Natural killer cell (primary cell): ENCODE measurements around the gene VAV1. TPM values are rescaled to one million over a fixed set of nuclear protein-coding genes. Genes with fewer than 3 reads are reported as not detected.
"Not testable (repeated sequence)": the region's sequence is repeated elsewhere in the genome, so short reads cannot be mapped to it uniquely, and the experiment has no call there.

ENCODE experiments used
- ATAC-seq, 3 donors: fragments of 150-1000 bp in 2 of 3; fragments of 200-7000 bp in 1 of 3; cut with Tn5 transposase; 1 replicate in 1 of 3; 2 replicates in 2 of 3; pipeline ENCODE4 v1.10.0; 2021; ENCODE audit warnings: mild to moderate bottlenecking in 2 of 3, moderate library complexity in 2 of 3
- DNase-seq, 2 donors: peaks; one replicate each; pipeline versions ENCODE4 v3.0.0 to v3.0.0-alpha.2; 2013 to 2021; ENCODE audit warnings: mixed read lengths in 1 of 2
- H3K27ac ChIP-seq: one replicate; pipeline ENCODE4 v1.5.1; 2013; ENCODE audit warnings: mild to moderate bottlenecking, low read length
- H3K27me3 ChIP-seq: one replicate; pipeline ENCODE4 v1.6.1; 2013; ENCODE audit warnings: low read length; ENCODE audit not compliant: control insufficient read depth, insufficient read depth
- H3K36me3 ChIP-seq: one replicate; pipeline ENCODE4 v1.6.1; 2013; ENCODE audit warnings: low read length; ENCODE audit not compliant: control insufficient read depth, insufficient read depth
- H3K4me1 ChIP-seq: one replicate; pipeline ENCODE4 v1.6.1; 2013; ENCODE audit warnings: low read length; ENCODE audit not compliant: control insufficient read depth, insufficient read depth
- H3K4me3 ChIP-seq: one replicate; pipeline ENCODE4 v1.5.1; 2013; ENCODE audit warnings: low read length
- H3K9me3 ChIP-seq: one replicate; pipeline ENCODE4 v1.6.1; 2013; ENCODE audit warnings: low read length; ENCODE audit not compliant: control insufficient read depth, insufficient read depth
- H3K27ac Mint-ChIP-seq, 2 donors: one replicate each; pipeline ENCODE4 v1.8.0; 2022; ENCODE audit warnings: mild to moderate bottlenecking in 2 of 2, mixed read lengths in 2 of 2, moderate library complexity in 1 of 2
- H3K27me3 Mint-ChIP-seq, 2 donors: one replicate each; pipeline ENCODE4 v1.8.0; 2022; ENCODE audit warnings: low read depth in 2 of 2, mixed read lengths in 2 of 2
- H3K36me3 Mint-ChIP-seq: one replicate; pipeline ENCODE4 v1.8.0; 2022; ENCODE audit warnings: mixed read lengths
- H3K4me1 Mint-ChIP-seq, 2 donors: one replicate each; pipeline ENCODE4 v1.8.0; 2022; ENCODE audit warnings: mixed read lengths in 2 of 2
- H3K4me3 Mint-ChIP-seq: one replicate; pipeline ENCODE4 v1.8.0; 2022; ENCODE audit warnings: mild to moderate bottlenecking, moderate library complexity, mixed read lengths
- H3K9me3 Mint-ChIP-seq, 2 donors: one replicate each; pipeline ENCODE4 v1.8.0; 2022; ENCODE audit warnings: mixed read lengths in 2 of 2
- WGBS: methylation state at CpG from one replicate; pipeline ENCODE4 v1.1.7; 2013; ENCODE audit warnings: missing lambda C conversion rate; ENCODE audit not compliant: insufficient coverage; 5-methylcytosine and 5-hydroxymethylcytosine counted together
- intact Hi-C: fragments of 100-400 bp; cut with micrococcal nuclease; formaldehyde crosslinking; loops from one replicate; pipeline ENCODE4 v1.14.2; 2022
- total RNA-seq, 4 donors: library from RNA; stranded (reverse); fragments of 120-200 nt in 1 of 4; gene quantifications; one replicate each; pipeline versions ENCODE4 v1.2.3 to v1.2.4, GENCODE V29; 2013 to 2022
- TF ChIP-seq, protein P1 (sequence below): fragments of 200-600 bp; IDR thresholded peaks from one replicate; pipeline ENCODE4 v1.8.0; 2022; ENCODE audit warnings: antibody characterized with exemption

VAV1 gene
- total RNA-seq, 3 donors from 2014 or later (not counting 1 experiment from before 2014, with no cell fraction given): 141 to 167 (median 164) TPM

DNA sequence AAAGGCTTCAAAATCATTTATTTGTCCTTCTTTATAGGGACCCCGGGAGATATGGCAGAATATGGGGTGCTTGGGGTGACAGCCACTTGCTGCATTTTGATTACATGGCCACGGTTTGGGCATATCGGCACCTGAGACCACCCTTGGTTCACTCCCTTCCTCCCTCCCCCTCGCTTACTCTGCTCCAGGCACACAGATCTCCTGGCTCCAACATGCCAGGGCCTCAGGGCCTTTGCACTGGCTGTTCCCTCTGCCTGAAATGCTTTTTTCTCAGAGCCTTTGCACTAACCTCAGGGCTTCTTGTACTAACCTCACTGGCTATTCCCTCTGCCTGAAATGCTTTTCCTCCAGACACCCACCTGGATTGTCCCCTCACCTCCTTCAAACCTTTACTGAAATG, 23.8 kb downstream of the VAV1 start:
- Histone ChIP-seq H3K36me3 (peaks cover 2% of the 10 kb centered on the region), H3K27ac (no peak overlapping the region), H3K9me3 (no peaks in the 10 kb centered on the region), H3K4me3 (no peak overlapping the region), H3K4me1 (peaks cover 25% of the 10 kb centered on the region), H3K27me3 (no peaks in the 10 kb centered on the region)
- TF ChIP-seq, protein P1, sequence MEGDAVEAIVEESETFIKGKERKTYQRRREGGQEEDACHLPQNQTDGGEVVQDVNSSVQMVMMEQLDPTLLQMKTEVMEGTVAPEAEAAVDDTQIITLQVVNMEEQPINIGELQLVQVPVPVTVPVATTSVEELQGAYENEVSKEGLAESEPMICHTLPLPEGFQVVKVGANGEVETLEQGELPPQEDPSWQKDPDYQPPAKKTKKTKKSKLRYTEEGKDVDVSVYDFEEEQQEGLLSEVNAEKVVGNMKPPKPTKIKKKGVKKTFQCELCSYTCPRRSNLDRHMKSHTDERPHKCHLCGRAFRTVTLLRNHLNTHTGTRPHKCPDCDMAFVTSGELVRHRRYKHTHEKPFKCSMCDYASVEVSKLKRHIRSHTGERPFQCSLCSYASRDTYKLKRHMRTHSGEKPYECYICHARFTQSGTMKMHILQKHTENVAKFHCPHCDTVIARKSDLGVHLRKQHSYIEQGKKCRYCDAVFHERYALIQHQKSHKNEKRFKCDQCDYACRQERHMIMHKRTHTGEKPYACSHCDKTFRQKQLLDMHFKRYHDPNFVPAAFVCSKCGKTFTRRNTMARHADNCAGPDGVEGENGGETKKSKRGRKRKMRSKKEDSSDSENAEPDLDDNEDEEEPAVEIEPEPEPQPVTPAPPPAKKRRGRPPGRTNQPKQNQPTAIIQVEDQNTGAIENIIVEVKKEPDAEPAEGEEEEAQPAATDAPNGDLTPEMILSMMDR: no peak
- H3K4me1 Mint-ChIP-seq: peaks cover 77 to 83% of the 10 kb centered on the region in 2 donors
- DNase-seq: no peak
- WGBS: 97% methylated on average over 4 of the region's 4 CpGs
- H3K9me3 Mint-ChIP-seq: no peaks in the 10 kb centered on the region
- peak overlapping the region; percentile 50 to 72 for H3K27ac Mint-ChIP-seq
- no peak overlapping the region for H3K4me3 Mint-ChIP-seq
- intact Hi-C loops: no loop called here
- no peaks in the 10 kb centered on the region for H3K27me3 Mint-ChIP-seq
- H3K36me3 Mint-ChIP-seq: no peaks in the 10 kb centered on the region
- no peak for ATAC-seq

DNA sequence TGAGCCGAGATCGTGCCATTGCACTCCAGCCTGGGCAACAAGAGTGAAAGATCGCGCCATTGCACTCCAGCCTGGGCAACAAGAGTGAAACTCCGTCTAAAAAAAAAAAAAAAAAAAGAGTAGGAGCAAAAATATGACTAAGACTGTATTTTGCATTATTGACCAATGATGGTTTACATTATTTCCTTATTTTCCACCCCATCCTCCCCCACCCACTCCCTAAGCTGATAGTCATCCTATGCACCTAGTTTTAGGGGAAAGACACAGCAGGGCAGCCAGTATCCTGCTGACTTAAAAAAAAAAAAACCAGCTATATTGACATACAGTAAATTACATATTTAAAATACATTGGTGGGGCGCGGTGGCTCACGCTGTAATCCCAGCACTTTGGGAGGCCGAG, 25.1 kb downstream of the VAV1 start:
- DNase-seq (no peak), ATAC-seq (no peak)
- H3K9me3 ChIP-seq: no peaks in the 10 kb centered on the region
- WGBS: 97% methylated on average over 9 of the region's 9 CpGs
- Mint-ChIP-seq H3K9me3 (no peaks in the 10 kb centered on the region), H3K27ac (peak overlapping the region in 1 of 2 donors; percentile 59), H3K27me3 (no peaks in the 10 kb centered on the region), H3K36me3 (no peaks in the 10 kb centered on the region), H3K4me3 (no peak overlapping the region), H3K4me1 (peaks cover 77 to 83% of the 10 kb centered on the region in 2 donors)
- intact Hi-C loops: no loop called here
- no peak overlapping the region for H3K27ac ChIP-seq
- H3K4me1 ChIP-seq: peaks cover 36% of the 10 kb centered on the region
- TF ChIP-seq, protein P1: no peak
- peaks cover 2% of the 10 kb centered on the region for H3K36me3 ChIP-seq
- H3K4me3 ChIP-seq: no peak overlapping the region
- no peaks in the 10 kb centered on the region for H3K27me3 ChIP-seq

DNA sequence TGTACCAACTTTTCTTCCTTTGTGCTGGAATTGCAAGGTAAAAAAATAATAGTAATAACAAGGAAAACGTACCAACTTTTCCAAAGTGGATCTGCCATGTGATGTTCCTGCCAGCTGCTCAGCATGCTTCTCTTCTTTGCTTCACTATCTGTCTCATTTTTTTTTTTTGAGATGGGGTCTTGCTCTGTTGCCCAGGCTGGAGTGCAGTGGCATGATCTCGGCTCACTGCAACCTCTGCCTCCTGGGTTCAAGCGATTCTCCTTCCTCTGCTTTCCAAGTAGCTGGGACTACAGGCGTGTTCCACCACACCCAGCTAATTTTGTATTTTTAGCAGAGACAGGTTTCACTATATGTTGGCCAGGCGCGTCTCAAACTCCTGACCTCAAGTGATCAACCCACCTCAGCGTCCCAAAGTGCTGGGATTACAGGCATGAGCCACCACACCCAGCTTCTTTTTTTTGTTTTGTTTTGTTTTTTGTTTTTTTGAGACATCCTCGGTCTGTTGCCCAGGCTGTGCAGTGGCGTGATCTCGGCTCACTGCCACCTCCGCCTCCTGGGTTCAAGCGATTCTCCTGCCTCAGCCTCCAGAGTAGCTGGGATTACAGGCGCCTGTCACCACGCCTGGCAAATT, 27.8 kb downstream of the VAV1 start:
- peak in 1 of 2 donors; percentile 19 for DNase-seq
- H3K9me3 ChIP-seq, ATAC-seq, H3K36me3 Mint-ChIP-seq, H3K9me3 Mint-ChIP-seq, H3K27me3 ChIP-seq, H3K4me3 ChIP-seq, H3K27me3 Mint-ChIP-seq, H3K36me3 ChIP-seq: not testable (repeated sequence)
- H3K4me3 Mint-ChIP-seq: peak overlapping the region; percentile 99
- Histone ChIP-seq H3K27ac (peak overlapping the region; percentile 84), H3K4me1 (peaks cover 51% of the 10 kb centered on the region)
- peaks cover 66 to 70% of the 10 kb centered on the region in 2 donors for H3K4me1 Mint-ChIP-seq
- intact Hi-C loops: loop anchor here (5.0 kb wide), 2 partner anchors 138 to 387 kb away; no protein-coding TSS in a partner anchor
- WGBS: 44% methylated on average over 14 of the region's 14 CpGs
- H3K27ac Mint-ChIP-seq: peak overlapping the region; percentile 97 to 99

DNA sequence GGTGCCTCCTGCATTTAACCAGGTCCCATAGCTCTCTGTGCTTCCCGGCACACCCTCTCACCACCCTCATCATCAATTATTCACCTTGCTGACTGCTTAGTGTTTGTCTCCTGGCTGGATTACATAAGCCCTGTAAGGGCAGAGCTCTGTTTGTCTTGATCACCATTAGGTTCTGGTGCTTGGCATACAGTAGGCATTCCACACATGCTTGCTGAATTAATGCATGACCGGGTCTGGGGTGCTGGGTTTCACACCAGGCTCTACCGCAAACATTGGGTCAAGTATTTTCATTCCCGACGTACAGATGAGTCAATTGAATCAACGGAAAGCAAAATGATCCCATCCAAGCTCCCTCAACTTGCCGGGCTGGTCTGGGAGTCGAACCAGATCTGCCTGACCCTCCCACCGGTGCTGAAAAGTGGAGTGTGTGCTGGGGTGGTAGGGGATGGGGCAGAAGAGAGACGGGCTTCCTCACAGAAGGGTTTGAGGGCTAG, 28.5 kb downstream of the VAV1 start:
- ATAC-seq: peak in 1 of 3 donors; percentile 8
- Mint-ChIP-seq H3K4me1 (peaks cover 60 to 62% of the 10 kb centered on the region in 2 donors), H3K27me3 (no peaks in the 10 kb centered on the region), H3K36me3 (no peaks in the 10 kb centered on the region), H3K9me3 (no peaks in the 10 kb centered on the region), H3K4me3 (peak overlapping the region; percentile 99), H3K27ac (peak overlapping the region; percentile 97 to 99)
- peak; percentile 19 to 47 for DNase-seq
- Histone ChIP-seq H3K27me3 (no peaks in the 10 kb centered on the region), H3K4me3 (peak overlapping the region; percentile 43), H3K27ac (peak overlapping the region; percentile 84), H3K9me3 (no peaks in the 10 kb centered on the region), H3K4me1 (peaks cover 51% of the 10 kb centered on the region), H3K36me3 (no peaks in the 10 kb centered on the region)
- 13% methylated on average over 10 of the region's 10 CpGs for WGBS
- intact Hi-C loops: loop anchor here (1.0 to 5.0 kb wide), 3 partner anchors 34 to 386 kb away; partner anchors contain the start of gene SH2D3A
- TF ChIP-seq, protein P1: no peak
